ENCODE results near the gene DPP10. TPM values are rescaled to one million over a fixed set of nuclear protein-coding genes. Genes with fewer than 3 reads are reported as not detected.
"Not testable (repeated sequence)": the region's sequence is repeated elsewhere in the genome, so short reads cannot be mapped to it uniquely, and the experiment has no call there.

Gene DPP10
- total RNA-seq, 4 donors from 2014 or later: 1.9 to 4.6 (median 3.9) TPM

DNA sequence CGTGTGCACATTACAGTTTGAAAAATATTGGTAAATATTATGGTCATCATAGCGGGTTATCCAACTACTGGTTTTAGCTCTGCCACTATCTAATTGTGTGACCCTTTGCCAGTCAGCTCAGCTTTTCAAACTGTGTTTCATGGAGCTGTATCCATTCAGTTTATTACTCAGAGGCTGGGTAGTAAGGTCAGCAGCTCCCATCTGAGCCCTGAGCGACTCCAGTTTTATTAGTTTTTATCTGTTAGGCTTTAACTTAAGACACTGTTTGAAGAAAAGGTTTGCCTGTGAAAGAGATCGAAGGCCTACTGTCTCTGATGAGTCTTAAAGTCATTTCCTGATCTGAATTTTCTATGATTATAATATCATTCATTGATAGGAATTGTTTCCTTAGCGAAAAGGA, 76.3 kb downstream of the DPP10 start:
- ATAC-seq: no peak
- H3K9me3 ChIP-seq: no peaks in the 10 kb centered on the region
- no peak overlapping the region for H3K4me3 ChIP-seq
- 82 to 89% methylated on average over 5 of the region's 5 CpGs for WGBS, 2 donors (ENCODE audit: low coverage in 1 of 2)
- no peak overlapping the region for H3K27ac ChIP-seq
- no peaks in the 10 kb centered on the region for H3K36me3 ChIP-seq
- TF ChIP-seq, protein P1, sequence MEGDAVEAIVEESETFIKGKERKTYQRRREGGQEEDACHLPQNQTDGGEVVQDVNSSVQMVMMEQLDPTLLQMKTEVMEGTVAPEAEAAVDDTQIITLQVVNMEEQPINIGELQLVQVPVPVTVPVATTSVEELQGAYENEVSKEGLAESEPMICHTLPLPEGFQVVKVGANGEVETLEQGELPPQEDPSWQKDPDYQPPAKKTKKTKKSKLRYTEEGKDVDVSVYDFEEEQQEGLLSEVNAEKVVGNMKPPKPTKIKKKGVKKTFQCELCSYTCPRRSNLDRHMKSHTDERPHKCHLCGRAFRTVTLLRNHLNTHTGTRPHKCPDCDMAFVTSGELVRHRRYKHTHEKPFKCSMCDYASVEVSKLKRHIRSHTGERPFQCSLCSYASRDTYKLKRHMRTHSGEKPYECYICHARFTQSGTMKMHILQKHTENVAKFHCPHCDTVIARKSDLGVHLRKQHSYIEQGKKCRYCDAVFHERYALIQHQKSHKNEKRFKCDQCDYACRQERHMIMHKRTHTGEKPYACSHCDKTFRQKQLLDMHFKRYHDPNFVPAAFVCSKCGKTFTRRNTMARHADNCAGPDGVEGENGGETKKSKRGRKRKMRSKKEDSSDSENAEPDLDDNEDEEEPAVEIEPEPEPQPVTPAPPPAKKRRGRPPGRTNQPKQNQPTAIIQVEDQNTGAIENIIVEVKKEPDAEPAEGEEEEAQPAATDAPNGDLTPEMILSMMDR (IDR thresholded peaks at IDR 0.05): no peak
- TF ChIP-seq POLR2AphosphoS5 (IDR thresholded peaks at IDR 0.05): no peak
- TF ChIP-seq POLR2A (IDR thresholded peaks at IDR 0.05): no peak
- no peak for TF ChIP-seq EP300 (IDR thresholded peaks at IDR 0.05)
- no peaks in the 10 kb centered on the region for H3K4me1 ChIP-seq
- no peaks in the 10 kb centered on the region for H3K27me3 ChIP-seq

DNA sequence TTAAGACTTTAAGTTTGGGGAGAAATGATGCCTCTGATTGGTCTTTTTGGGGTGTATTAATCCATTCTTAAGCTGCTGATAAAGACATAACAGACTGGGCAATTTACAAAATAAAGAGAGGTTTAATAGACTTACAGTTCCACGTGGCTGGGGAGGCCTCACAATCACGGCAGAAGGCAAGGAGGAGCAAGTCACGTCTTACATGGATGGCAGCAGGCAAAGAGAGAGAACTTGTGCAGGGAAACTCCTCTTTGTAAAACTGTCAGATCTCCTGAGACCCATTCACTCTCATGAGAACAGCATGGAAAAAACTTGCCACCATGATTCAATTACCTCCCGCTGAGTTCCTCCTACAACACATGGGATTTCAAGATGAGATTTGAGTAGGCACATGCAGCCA, 80.2 kb downstream of the DPP10 start:
- not testable (repeated sequence) for H3K4me1 ChIP-seq, H3K9me3 ChIP-seq, H3K27me3 ChIP-seq, H3K4me3 ChIP-seq, H3K27ac ChIP-seq, H3K36me3 ChIP-seq, ATAC-seq
- WGBS, 2 donors (ENCODE audit: low coverage in 1 of 2): 75 to 79% methylated on average over 4 of the region's 4 CpGs

DNA sequence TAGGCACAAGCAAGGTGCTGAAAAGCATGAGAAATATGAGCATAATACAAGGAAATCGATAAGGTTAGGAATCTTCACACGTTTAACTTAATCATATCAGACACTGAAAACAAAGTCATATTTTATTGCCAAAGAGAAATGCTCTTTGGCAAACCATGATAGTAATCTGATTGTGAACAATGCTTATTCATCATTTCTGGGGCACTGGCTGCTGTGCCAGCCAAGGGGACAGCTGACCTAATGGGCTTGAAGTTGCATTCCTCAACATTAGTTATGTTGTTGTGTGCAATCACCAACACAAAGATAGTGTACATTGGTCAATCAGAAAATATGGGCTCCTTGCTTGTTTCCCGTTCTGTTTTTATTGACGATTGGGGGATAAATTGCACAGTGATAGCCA, 83.5 kb downstream of the DPP10 start:
- no peaks in the 10 kb centered on the region for H3K27me3 ChIP-seq
- no peak for ATAC-seq
- no peak overlapping the region for H3K27ac ChIP-seq
- H3K36me3 ChIP-seq: no peaks in the 10 kb centered on the region
- no peaks in the 10 kb centered on the region for H3K4me1 ChIP-seq
- TF ChIP-seq POLR2AphosphoS5 (IDR thresholded peaks at IDR 0.05): no peak
- TF ChIP-seq, protein P1 (IDR thresholded peaks at IDR 0.05): no peak
- TF ChIP-seq POLR2A (IDR thresholded peaks at IDR 0.05): no peak
- TF ChIP-seq EP300 (IDR thresholded peaks at IDR 0.05): no peak
- WGBS, 2 donors (ENCODE audit: low coverage in 1 of 2): 90 to 92% methylated on average over 4 of the region's 4 CpGs
- no peak overlapping the region for H3K4me3 ChIP-seq
- H3K9me3 ChIP-seq: no peaks in the 10 kb centered on the region

DNA sequence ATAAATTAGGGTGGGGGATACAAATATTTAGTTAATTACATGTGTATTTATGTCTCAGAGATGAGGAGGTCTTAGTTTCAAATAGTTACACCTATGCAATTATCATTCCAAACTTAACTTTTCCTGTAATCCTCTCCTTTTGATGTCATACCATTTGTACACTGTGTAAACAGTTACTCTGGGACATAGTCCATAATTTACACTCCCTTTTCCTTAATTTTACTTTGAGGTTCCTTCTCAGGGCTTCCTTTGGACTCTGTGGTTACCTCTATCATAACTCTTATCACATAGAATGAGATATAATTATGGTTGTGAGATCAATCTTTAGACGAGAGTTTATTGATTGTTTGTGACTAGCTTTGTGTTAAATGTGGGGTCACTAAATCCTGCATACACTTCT, 84.4 kb downstream of the DPP10 start:
- Histone ChIP-seq H3K36me3 (no peaks in the 10 kb centered on the region), H3K27me3 (no peaks in the 10 kb centered on the region), H3K4me3 (no peak overlapping the region), H3K9me3 (no peaks in the 10 kb centered on the region), H3K27ac (no peak overlapping the region), H3K4me1 (no peaks in the 10 kb centered on the region)
- TF ChIP-seq POLR2A (IDR thresholded peaks at IDR 0.05) (no peak), EP300 (IDR thresholded peaks at IDR 0.05) (no peak), POLR2AphosphoS5 (IDR thresholded peaks at IDR 0.05) (no peak)
- TF ChIP-seq, protein P1 (IDR thresholded peaks at IDR 0.05): no peak
- WGBS, 2 donors (ENCODE audit: low coverage in 1 of 2): 53 to 90% methylated on average over 1 of the region's 1 CpG
- ATAC-seq: no peak

DNA sequence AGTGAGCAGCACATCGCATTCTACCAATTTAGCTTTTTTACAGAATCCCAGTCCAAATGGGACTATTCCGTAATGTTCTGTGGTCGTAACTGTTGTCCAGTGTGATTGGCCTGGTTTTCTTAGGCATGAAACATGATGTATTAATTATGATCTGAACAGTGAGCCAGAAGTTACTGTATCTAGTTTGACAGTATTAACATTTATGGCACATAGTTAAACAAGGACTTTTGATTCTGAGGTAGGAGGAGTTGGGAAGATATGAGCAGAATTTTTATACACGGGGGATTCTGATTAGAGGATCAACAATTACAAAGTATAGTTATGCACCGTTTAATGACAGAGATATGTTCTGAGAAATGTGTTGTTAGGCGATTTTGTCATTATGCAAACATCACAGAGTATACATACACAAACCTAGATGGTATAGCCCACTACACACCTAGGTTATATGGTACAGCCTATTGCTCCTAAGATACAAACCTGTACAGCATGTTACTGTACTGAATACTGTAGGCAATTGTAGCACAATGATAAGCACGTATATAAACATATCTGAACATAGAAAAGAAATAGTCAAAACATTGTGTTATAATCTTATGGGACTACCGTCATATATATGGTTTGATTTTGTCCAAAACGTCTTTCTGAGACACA, 85.0 kb downstream of the DPP10 start:
- Histone ChIP-seq H3K4me1 (no peaks in the 10 kb centered on the region), H3K27ac (no peak overlapping the region), H3K27me3 (no peaks in the 10 kb centered on the region), H3K9me3 (no peaks in the 10 kb centered on the region), H3K4me3 (no peak overlapping the region), H3K36me3 (no peaks in the 10 kb centered on the region)
- WGBS, 2 donors (ENCODE audit: low coverage in 1 of 2): 77 to 79% methylated on average over 9 of the region's 9 CpGs
- TF ChIP-seq POLR2AphosphoS5 (IDR thresholded peaks at IDR 0.05): no peak
- no peak for TF ChIP-seq EP300 (IDR thresholded peaks at IDR 0.05)
- no peak for TF ChIP-seq POLR2A (IDR thresholded peaks at IDR 0.05)
- TF ChIP-seq, protein P1 (IDR thresholded peaks at IDR 0.05): no peak
- no peak for ATAC-seq
